LNCaP clone FGC (cell line): Measurements from ENCODE around the gene SWT1.
A peak's percentile ranks its signal among the peaks of the same experiment; 100 is the strongest.

Source experiments
- DNase-seq: peaks from one replicate; pipeline ENCODE4 v3.0.0-alpha.2; 2011; ENCODE audit warnings: low read depth
- H3K4me3 ChIP-seq: 2 replicates; pipeline ENCODE4 v1.5.1; 2011; ENCODE audit warnings: mild to moderate bottlenecking, low read depth, low read length, control low read depth
- CTCF ChIP-seq: IDR thresholded peaks from 2 replicates; pipeline ENCODE4 v1.5.1; 2012; ENCODE audit warnings: mild to moderate bottlenecking; ENCODE audit not compliant: control insufficient read depth, insufficient read depth; ENCODE audit errors: extremely low read depth

The SWT1 gene

DNA sequence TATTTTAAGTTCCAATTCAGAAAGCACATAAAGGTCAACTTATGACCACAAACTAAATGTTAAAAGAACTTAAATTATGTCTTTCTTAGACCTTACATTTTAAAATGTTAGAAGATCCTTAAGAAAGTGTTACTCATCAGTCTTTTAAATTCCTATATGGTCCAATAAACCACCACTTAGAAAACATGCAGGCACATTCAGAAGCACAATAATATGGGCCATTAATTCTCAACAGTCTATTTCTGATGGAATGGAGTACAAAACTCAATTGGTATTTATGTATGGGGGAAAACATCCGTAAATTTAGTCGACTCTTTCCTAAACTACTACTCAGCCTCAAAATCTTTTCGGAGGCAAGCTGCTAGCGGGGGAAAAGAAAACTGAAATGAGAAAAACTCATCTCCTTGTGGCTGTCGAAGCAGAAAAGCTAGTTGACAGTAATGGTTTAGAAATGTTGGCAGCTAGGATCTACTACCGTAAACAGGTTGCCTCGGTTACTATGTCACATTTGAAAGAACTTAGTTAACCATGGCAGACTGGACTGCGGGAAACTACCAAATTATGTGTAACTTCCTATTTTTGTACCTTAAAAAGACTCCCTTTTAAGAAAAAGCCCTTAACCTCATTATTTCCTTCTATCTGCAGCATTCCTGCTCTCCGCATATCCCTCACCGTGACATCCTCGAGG is 1.2 kb upstream of the SWT1 start:
- no peak for DNase-seq
- H3K4me3 ChIP-seq = peak overlapping the region; percentile 88
- TF ChIP-seq CTCF = no peak

DNA sequence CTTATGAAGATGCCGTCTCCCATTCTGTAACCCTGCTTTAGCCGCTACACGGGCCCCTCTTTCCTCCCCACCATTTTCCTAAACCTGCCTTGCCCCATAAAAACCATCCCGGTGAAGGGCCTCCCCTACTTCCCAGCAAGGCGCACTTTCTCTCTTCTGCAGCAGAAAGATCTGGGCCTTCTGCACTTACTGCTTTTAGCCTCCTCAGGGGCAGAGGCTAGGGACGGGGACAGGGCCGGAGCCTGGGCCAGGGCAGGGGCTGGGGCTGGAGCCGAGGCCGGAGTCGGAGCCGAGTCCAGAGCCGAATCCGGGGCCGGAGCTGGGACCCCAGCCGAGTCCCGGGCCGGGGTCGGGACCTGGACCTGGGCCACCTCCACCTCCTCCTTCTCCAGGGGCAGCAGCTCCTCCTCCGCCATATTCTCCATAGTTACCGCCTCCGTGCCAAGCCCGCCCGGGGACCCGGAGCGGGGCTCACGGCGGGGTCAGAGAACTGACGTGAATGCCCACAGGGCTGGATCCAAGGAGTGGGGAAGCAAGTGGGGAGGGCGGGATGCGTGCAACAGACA is 596 bp upstream of the SWT1 start:
- TF ChIP-seq CTCF = no peak
- H3K4me3 ChIP-seq = peak overlapping the region; percentile 88
- DNase-seq = no peak

DNA sequence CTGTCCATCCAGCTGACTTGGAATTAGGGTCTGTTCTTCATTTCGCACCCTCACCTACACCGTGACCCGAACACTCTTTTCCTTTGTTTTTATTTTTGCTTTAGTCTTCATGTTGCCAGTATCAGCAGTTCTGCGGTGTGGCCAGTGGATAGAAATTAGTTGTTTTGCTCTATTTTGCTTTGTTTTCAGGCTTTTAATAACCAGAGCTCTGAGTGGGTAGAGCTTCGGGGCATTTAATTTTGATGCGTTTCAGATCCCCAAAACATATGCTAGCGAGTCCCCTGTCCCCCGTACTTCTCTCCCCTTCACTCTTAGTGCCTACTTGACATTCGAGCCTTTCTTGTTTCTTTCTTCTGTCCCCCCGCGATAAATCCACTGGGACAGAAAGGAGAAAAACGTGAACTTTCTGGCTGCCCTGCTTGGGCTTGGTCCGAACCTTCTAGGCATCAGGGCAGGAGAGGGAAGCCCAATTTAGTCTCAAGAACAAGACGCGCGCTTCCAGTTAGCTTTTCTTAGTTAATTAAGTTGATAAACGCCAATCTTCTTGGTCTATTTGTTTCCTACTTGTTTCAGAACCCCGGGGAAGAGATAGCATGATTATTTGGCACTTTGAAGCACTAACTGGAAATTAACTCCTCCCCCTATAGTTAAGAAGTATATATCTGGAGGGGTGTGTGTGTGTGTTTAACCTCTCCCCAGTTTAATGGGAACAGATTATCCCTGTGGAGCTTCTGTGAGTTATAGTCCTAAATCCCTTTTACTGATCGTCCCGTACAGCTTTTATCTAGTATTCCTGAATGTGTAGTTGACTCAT is 839 bp downstream of the SWT1 start:
- peak overlapping the region; percentile 88 for H3K4me3 ChIP-seq
- TF ChIP-seq CTCF = no peak
- DNase-seq = no peak

- no peak overlapping the region for H3K4me3 ChIP-seq
- TF ChIP-seq CTCF = no peak
- no peak for DNase-seq
Measured at GRCh38 chr1:185158800-185159199, 1.8 kb downstream of the SWT1 start.

DNA sequence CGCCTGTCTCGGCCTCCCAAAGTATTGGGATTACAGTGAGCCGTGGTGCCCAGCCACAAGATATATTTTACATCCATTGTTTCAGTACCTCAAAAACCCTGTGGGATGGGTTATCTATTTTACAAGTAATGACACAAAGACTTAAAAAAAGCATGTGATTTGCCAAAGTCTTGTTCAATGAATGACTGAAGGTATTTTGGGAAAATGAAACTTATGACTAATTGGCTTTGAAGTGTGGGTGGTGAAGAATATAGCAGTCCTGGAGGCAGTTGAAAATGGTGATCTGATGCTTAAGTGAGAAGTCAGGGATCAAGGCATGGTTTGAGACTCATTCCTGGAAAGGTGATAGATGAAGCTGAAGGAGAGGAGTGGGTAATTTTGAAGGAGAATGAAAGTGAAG is 3.0 kb downstream of the SWT1 start:
- DNase-seq = no peak
- no peak overlapping the region for H3K4me3 ChIP-seq
- no peak for TF ChIP-seq CTCF

GRCh38 chr1:185162491-185162890 is 5.5 kb downstream of the SWT1 start:
- peak; percentile 53 for DNase-seq
- H3K4me3 ChIP-seq = no peak overlapping the region
- TF ChIP-seq CTCF = no peak
